ENCODE results near the gene IBA57.

- TF ChIP-seq EZH2 (IDR thresholded peaks at IDR 0.05): no peak
- no peak for TF ChIP-seq POLR2AphosphoS5 (IDR thresholded peaks at IDR 0.05; ENCODE audit: borderline replicate concordance, low read depth, low read length)
- no peak for TF ChIP-seq FOXP2 (optimal IDR thresholded peaks at IDR 0.05; ENCODE audit: control extremely low read depth, extremely low read length, insufficient read depth)
These were observed 3.7 kb upstream of the IBA57 start for GRCh38 chr1:228161866-228162265.
